HUES48 (cell line): ENCODE results near the gene TNNI2.

Source experiments
- H3K27ac ChIP-seq: one replicate; pipeline ENCODE4 v1.7.0; 2013; ENCODE audit warnings: low read depth, low read length, inconsistent platforms
- H3K27me3 ChIP-seq: 2 replicates; pipeline ENCODE4 v1.6.1; 2013; ENCODE audit warnings: mild to moderate bottlenecking, low read length; ENCODE audit not compliant: control insufficient read depth, insufficient read depth
- H3K36me3 ChIP-seq: 2 replicates; pipeline ENCODE4 v1.6.1; 2013; ENCODE audit warnings: low read length; ENCODE audit not compliant: control insufficient read depth, insufficient read depth
- H3K4me1 ChIP-seq: 2 replicates; pipeline ENCODE4 v1.6.1; 2013; ENCODE audit warnings: mild to moderate bottlenecking, low read length; ENCODE audit not compliant: control insufficient read depth, insufficient read depth
- H3K4me3 ChIP-seq: 2 replicates; pipeline ENCODE4 v1.5.1; 2013; ENCODE audit warnings: mild to moderate bottlenecking, low read depth, low read length
- H3K9ac ChIP-seq: 2 replicates; pipeline ENCODE4 v1.6.1; 2013; ENCODE audit warnings: mild to moderate bottlenecking, low read depth, low read length, moderate library complexity
- H3K9me3 ChIP-seq: 2 replicates; pipeline ENCODE4 v1.6.1; 2013; ENCODE audit warnings: low read length; ENCODE audit not compliant: control insufficient read depth, insufficient read depth

The TNNI2 gene

GRCh38 chr11:1888811-1889210 lies 50.0 kb downstream of the TNNI2 start:
- H3K36me3 ChIP-seq, result no peaks in the 10 kb centered on the region
- H3K4me1 ChIP-seq, result no peaks in the 10 kb centered on the region
- H3K9me3 ChIP-seq, result no peaks in the 10 kb centered on the region
- no peak overlapping the region for H3K4me3 ChIP-seq
- H3K27me3 ChIP-seq, result no peaks in the 10 kb centered on the region
- no peak overlapping the region for H3K27ac ChIP-seq
- H3K9ac ChIP-seq, result no peak overlapping the region

GRCh38 chr11:1889224-1889930 lies 50.6 kb downstream of the TNNI2 start:
- Histone ChIP-seq H3K27ac (no peak overlapping the region), H3K36me3 (no peaks in the 10 kb centered on the region), H3K4me1 (no peaks in the 10 kb centered on the region), H3K9me3 (no peaks in the 10 kb centered on the region), H3K4me3 (no peak overlapping the region), H3K9ac (no peak overlapping the region), H3K27me3 (no peaks in the 10 kb centered on the region)

DNA sequence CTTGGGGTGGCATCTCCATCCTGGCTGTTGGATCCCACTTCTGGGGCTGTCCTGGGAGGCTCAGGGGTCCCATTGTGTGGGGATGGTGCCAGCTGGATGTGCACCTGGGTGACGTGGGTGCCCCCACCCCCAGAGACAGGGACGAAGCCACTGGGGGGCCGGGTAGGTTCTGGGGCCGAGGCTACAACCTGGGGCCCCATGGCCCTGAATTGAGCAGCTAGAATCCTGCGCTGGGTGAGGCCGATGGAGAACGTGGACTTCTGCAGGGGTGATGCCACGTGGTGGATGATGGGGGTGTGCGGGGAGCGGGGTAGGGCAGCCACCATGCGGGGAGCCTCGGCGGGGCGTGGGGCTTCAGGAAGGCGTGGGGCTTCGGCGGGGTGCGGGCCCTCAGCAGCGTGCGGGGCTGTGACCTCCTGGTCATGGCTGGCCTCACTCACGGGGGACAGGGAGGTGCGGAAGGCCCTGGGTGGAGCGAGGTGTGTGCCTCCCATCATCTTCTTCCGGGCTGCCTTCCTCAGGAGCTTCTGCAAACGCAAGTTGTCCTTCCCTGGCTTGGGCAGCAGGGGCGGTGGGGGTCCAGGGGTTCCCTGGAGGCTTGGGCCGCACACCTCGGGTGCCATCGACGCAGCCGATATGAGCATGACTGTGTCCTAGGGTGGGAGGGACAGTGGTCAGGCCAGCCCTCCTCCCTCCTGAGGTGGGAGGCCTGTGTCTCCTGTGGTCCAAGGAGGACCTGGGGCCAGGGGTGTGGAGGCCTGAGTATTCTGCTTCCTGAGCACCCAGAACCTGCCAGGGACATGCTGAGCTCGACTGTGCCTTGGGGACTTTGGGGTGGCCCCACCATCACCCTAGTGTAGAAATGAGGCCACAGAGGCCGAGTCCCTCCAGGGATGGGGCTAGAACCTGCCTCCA lies 51.4 kb downstream of the TNNI2 start:
- H3K9me3 ChIP-seq, result no peaks in the 10 kb centered on the region
- no peaks in the 10 kb centered on the region for H3K36me3 ChIP-seq
- no peak overlapping the region for H3K9ac ChIP-seq
- no peak overlapping the region for H3K27ac ChIP-seq
- H3K4me1 ChIP-seq, result no peaks in the 10 kb centered on the region
- H3K4me3 ChIP-seq, result no peak overlapping the region
- H3K27me3 ChIP-seq, result no peaks in the 10 kb centered on the region
